K562 (cell line): ENCODE results near the gene NF2.

Source experiments
- NCOA1 ChIP-seq: fragments of 450-650 bp; IDR thresholded peaks from 2 replicates; pipeline ENCODE4 v1.6.1; 2016; ENCODE audit warnings: low read depth
- POLR2A ChIP-seq: fragments of 450-650 bp; conservative IDR thresholded peaks from 2 replicates; pipeline ENCODE4 v1.6.1; 2016
- TAF1 ChIP-seq: IDR thresholded peaks from 2 replicates; pipeline ENCODE4 v1.6.1; 2011; ENCODE audit warnings: mild to moderate bottlenecking, low read length, moderate library complexity; ENCODE audit not compliant: insufficient read depth, control insufficient read depth, severe bottlenecking; ENCODE audit errors: extremely low read depth
- ZNF134 ChIP-seq: fragments of 250-450 bp; sonication (Bioruptor Pico); conservative IDR thresholded peaks from 2 replicates; pipeline ENCODE4 v1.4.0; 2020
- ZNF3 ChIP-seq: fragments of 250-450 bp; sonication (Bioruptor Pico); IDR thresholded peaks from 2 replicates; pipeline ENCODE4 v1.5.0; 2021; ENCODE audit warnings: mild to moderate bottlenecking, moderate library complexity
- TF ChIP-seq, protein P1 (sequence below): fragments of 250-450 bp; sonication (Bioruptor Pico); IDR thresholded peaks from 2 replicates; pipeline ENCODE4 v1.4.0; 2020; ENCODE audit warnings: borderline replicate concordance

DNA sequence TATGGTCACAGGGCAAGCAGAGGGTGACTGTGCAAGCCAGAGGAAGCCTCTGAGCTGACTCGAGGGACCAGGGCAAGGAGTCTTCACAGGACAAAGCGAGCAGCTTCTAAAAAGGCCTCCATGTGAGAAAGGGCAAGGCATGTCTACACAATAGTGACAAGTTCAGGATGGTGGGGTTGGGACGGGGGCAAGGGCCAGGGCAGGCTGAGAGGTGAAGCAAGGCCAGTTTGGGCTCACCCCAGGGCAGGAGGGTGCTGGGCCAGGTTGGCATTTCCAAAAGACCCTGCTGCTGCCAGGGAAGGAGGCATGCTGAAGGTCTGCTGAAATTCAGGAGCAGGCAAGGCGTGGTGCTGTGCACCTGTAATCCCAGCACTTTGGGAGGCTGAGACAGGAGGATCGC, 104.0 kb downstream of the NF2 start:
- TF ChIP-seq ZNF3 (CRISPR knock-in tag) (no peak), ZNF134 (CRISPR knock-in tag) (no peak), TAF1 (no peak), NCOA1 (no peak), POLR2A (no peak)
- TF ChIP-seq, protein P1, sequence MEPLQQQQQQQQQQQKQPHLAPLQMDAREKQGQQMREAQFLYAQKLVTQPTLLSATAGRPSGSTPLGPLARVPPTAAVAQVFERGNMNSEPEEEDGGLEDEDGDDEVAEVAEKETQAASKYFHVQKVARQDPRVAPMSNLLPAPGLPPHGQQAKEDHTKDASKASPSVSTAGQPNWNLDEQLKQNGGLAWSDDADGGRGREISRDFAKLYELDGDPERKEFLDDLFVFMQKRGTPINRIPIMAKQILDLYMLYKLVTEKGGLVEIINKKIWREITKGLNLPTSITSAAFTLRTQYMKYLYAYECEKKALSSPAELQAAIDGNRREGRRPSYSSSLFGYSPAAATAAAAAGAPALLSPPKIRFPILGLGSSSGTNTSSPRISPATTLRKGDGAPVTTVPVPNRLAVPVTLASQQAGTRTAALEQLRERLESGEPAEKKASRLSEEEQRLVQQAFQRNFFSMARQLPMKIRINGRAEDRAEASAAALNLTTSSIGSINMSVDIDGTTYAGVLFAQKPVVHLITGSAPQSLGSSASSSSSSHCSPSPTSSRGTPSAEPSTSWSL (CRISPR knock-in tag) = no peak
